HG03175 (cell line): ENCODE measurements around the gene TRMT10A.
"Not testable (repeated sequence)": the region's sequence is repeated elsewhere in the genome, so short reads cannot be mapped to it uniquely, and the experiment has no call there.

Experiments used
- ATAC-seq: cut with Tn5 transposase; IDR thresholded peaks from one replicate; pipeline ENCODE4 v1.9.1; 2021; ENCODE audit warnings: mild to moderate bottlenecking, moderate library complexity; ENCODE audit not compliant: unreplicated experiment

Gene TRMT10A

GRCh38 chr4:99564921-99565320, 1.1 kb upstream of the TRMT10A start:
- no peak for ATAC-seq

- ATAC-seq: no peak
These were observed 11.0 kb downstream of the TRMT10A start for GRCh38 chr4:99552872-99553271.

- ATAC-seq: no peak
These were observed 23.4 kb downstream of the TRMT10A start for GRCh38 chr4:99540277-99540939.

GRCh38 chr4:99537674-99538073, 26.2 kb downstream of the TRMT10A start:
- ATAC-seq: no peak

- ATAC-seq: no peak
These were observed 27.0 kb downstream of the TRMT10A start for GRCh38 chr4:99536848-99537247.

DNA sequence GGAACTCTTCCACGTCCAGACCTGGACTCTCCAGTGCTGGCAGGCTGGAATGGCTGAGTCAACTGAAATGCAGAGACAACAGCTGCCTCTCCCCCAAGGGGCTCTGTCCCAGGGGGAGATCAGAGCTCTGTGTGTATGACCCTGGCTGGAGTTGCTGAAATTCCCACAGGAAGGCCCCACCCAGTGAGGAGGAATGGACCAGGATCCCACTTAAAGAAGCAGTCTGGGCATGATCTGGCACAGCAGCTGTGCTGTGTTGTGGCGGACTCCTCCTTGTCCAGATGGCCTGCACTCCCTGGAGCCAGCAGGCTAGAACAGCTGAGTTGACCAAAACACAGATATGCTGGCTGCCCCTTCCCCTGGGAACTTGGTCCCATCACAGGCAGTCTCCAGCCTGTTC, 27.6 kb downstream of the TRMT10A start:
- no peak for ATAC-seq

- not testable (repeated sequence) for ATAC-seq
These were observed 29.1 kb downstream of the TRMT10A start for GRCh38 chr4:99534699-99535098.

DNA sequence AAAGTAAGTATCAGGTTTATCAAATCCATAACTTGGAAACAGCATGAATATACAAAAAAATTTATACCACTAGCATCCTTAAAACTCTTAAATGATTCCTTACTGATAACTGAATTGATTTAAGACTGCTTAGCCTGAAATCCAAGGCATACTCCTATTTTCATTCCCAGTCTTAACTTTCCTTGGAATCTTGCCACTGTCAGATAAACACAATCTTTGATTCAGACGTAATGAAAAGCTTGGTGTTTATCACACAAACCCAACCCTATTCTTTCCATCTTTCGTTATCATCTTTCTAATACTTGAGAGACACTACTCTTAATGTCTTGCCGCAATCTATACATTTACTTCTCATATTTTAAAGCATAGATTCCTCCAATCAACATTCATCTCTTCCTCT, 33.9 kb downstream of the TRMT10A start:
- no peak for ATAC-seq

GRCh38 chr4:99529228-99529627, 34.6 kb downstream of the TRMT10A start:
- no peak for ATAC-seq

DNA sequence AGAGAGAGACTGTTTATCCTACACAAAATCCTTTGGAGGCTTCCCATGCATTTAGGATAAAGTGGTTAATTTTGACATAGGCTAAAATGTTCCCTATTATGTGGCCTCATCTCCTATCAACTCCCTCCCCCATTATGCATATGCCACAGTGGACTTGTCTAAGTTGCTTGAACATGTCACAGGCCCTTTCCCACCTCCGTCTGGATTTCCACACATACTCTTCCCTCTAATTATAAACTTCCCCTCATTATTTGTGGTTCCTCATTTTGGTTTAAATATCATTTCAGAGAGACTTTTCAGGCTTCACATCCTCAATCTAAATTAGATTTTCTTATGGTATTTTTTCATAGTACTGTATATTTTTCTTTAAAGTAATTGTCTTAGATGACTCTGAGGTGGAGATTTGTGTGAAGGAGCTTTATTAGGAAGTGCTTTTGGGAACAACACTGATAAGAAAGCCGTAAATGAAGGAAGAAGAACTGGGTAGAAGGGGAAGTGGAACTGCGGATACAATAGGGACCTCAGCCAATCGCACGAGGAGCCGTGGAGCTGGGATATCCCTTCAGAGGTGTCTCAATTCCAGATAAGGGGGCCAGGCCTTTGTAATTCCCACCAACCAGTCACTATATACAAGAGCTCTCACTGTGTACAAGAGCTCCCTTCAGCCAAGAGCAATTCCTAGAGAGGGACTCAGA, 45.1 kb downstream of the TRMT10A start:
- no peak for ATAC-seq

DNA sequence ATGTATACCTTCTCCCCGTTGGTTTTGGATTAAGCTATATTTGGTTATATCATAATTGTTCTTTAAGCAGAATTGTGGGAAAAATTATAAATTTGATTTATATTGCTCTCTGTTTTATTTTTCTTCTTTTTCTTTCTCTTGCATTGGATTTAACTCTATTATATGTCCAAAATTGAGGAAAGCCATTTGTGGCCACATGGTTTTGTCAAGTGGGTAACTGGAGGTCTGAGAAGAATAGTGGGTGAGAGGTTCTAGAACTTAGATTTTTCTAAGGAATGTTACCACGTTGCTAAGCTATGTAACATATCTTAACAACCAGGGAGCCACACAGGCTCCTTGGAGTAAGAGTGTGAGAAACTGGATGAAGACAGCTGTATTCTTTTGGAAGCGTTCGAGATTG, 53.1 kb downstream of the TRMT10A start, which contains the start of gene C4orf17:
C4orf17 (plus strand) TSS at position 301 of the 400 bp plus-strand sequence. CDS start 2,061 bp downstream, outside the sequence.
- ATAC-seq: no peak

GRCh38 chr4:99507762-99508161, 56.1 kb downstream of the TRMT10A start:
- ATAC-seq: no peak

GRCh38 chr4:99507349-99507748, 56.5 kb downstream of the TRMT10A start:
- ATAC-seq: no peak

GRCh38 chr4:99506781-99507180, 57.1 kb downstream of the TRMT10A start:
- ATAC-seq: no peak

DNA sequence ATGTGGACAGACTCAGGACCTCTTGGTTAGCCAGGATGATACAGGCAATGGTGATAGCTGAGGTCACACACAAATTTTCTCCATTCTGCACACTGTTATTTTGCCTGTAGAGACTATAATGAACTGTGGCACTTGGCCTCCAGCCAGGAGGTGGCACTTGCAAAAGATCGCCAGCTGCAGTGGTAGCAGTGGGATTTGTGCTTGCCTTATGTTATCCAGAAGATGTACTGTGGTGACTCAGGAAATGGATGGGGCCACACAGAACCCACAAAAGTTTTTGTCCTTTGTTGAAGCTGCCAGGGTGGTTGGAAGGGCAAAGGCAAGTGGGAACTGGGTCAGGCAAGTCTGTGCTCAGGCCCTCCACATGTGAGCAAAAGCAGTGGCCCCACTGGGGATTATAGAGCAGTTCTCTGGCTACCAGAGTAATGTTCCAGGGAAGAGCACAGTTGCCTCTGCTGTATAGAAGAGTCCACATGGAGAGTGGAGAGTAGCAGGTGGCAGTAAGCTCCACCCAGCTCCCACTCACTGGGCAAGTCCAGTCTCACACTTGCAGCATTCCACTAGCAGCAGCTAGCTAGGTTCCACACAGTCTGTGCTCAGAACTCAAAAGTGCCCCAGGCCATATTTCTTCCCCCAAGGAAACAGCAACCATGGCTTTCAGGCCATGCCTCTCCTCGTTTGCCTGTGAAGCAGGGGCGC, 58.9 kb downstream of the TRMT10A start:
- no peak for ATAC-seq
